ENCODE data around the gene NR3C1.

DNA sequence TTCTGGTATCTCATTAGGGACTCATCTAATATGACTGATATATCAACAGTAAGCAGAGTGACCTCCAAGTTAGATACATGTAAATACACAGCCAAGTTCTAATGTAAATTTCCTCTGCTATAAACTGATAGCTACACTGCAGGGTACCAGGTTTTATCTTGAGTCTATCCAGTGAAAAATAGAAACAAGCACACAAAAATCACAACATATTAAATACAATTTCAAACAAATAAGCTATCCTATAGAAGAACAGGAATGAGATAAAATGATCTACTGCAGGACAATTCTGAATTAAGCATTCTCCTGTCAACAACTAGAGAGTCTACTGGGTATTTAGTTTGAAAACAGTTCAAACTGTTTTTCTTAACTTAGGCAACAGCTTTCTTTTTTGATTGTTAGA lies 42.7 kb downstream of the NR3C1 start:
- TF ChIP-seq, protein P1, sequence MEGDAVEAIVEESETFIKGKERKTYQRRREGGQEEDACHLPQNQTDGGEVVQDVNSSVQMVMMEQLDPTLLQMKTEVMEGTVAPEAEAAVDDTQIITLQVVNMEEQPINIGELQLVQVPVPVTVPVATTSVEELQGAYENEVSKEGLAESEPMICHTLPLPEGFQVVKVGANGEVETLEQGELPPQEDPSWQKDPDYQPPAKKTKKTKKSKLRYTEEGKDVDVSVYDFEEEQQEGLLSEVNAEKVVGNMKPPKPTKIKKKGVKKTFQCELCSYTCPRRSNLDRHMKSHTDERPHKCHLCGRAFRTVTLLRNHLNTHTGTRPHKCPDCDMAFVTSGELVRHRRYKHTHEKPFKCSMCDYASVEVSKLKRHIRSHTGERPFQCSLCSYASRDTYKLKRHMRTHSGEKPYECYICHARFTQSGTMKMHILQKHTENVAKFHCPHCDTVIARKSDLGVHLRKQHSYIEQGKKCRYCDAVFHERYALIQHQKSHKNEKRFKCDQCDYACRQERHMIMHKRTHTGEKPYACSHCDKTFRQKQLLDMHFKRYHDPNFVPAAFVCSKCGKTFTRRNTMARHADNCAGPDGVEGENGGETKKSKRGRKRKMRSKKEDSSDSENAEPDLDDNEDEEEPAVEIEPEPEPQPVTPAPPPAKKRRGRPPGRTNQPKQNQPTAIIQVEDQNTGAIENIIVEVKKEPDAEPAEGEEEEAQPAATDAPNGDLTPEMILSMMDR (IDR thresholded peaks at IDR 0.05): no peak
- no peak for TF ChIP-seq POLR2A (IDR thresholded peaks at IDR 0.05)
